ENCODE data around the gene CELF5. TPM values are rescaled to one million over a fixed set of nuclear protein-coding genes. Genes with fewer than 3 reads are reported as not detected.
"Not testable (repeated sequence)": the region's sequence is repeated elsewhere in the genome, so short reads cannot be mapped to it uniquely, and the experiment has no call there.

Gene CELF5
- total RNA-seq, 1 donor from 2014 or later: not detected

- DNase-seq (ENCODE audit: low read depth): no peak
These were observed 18.1 kb upstream of the CELF5 start for GRCh38 chr19:3206216-3206953.

DNA sequence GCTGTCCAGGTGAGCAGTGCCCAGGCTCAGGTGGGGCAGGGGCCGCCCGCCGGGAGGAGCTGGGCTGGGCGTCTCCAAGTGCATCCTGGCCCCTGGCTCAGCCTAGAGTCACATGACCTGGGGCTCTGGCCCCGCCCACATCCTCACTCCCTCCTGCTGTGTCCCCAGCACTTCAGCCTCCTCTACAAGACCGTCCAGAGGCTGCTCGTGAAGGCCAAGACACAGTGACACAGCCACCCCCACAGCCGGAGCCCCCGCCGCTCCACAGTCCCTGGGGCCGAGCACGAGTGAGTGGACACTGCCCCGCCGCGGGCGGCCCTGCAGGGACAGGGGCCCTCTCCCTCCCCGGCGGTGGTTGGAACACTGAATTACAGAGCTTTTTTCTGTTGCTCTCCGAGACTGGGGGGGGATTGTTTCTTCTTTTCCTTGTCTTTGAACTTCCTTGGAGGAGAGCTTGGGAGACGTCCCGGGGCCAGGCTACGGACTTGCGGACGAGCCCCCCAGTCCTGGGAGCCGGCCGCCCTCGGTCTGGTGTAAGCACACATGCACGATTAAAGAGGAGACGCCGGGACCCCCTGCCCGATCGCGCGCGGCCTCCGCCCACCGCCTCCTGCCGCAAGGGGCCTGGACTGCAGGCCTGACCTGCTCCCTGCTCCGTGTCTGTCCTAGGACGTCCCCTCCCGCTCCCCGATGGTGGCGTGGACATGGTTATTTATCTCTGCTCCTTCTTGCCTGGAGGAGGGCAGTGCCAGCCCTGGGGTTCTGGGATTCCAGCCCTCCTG lies 16.8 kb upstream of the CELF5 start:
- no peak for DNase-seq (ENCODE audit: low read depth)

GRCh38 chr19:3208317-3209207 lies 15.9 kb upstream of the CELF5 start:
- DNase-seq (ENCODE audit: low read depth): no peak

GRCh38 chr19:3210347-3211017 lies 14.0 kb upstream of the CELF5 start:
- peak; percentile 33 for DNase-seq (ENCODE audit: low read depth)

DNA sequence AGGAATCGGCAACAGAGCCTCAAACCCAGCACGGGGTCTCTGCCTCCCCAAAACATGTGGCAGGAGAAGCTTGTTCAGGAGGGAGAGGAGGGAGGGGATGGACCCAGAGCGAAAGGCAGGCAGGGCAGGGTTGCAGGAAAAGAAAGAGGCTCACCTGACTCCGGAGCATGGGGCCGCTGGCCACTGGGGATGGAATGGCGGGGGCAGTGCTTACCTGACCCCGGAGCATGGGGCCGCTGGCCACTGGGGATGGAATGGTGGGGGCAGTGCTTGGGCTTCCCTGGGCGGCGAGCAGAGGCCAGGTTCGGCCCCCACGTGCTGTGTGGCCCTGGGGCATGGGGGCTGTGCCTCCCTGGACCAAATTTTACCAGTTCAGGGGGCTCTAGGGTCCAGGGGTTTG lies 13.3 kb upstream of the CELF5 start:
- no peak for DNase-seq (ENCODE audit: low read depth)

DNA sequence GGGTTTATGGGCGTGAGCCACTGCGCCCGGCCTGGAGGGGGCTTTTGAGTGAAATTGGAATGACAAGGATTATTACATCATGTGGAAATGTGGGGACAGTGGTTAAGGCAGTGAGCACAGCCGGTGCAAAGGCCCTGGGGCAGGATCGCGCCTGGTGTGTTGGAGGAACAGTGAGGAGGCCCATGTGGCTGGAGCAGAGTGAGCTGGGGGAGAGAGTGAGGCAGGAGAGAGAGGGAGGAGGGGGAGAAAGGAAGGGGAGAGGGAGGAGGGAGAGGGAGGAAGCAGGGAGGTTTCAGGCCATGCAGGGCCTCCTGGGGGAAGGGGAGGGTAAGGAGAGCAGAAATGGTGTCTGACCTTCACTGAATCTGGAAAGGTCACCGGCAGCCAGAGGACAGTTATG lies 11.3 kb upstream of the CELF5 start:
- no peak for DNase-seq (ENCODE audit: low read depth)

GRCh38 chr19:3216874-3217273 lies 7.6 kb upstream of the CELF5 start:
- no peak for DNase-seq (ENCODE audit: low read depth)

DNA sequence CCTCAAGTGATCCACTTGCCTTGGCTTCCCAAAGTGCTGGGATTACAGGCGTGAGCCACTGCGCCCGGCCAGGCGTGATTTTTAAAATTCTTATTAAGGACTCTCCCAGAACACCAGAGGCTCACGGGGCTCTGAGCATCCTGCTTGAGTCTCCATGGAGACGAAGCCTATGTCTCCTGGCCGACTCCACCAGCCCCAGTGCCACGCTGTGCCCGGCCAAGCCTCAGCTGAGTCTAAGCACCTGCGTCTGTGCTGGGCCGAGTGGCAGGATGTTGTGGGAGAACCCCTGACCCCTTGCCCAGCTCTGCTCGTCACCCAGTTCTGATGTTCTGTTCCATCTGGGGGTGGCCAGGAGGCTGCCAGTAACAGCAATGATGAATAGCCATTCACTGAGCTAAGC lies 3.9 kb upstream of the CELF5 start:
- no peak for DNase-seq (ENCODE audit: low read depth)

- not testable (repeated sequence) for DNase-seq (ENCODE audit: low read depth)
These were observed 2.9 kb upstream of the CELF5 start for GRCh38 chr19:3221576-3221975.

- no peak for DNase-seq (ENCODE audit: low read depth)
These were observed 1.8 kb upstream of the CELF5 start for GRCh38 chr19:3222709-3223108.

- no peak for DNase-seq (ENCODE audit: low read depth)
These were observed 666 bp downstream of the CELF5 start for GRCh38 chr19:3225169-3225485.

GRCh38 chr19:3225677-3226093 lies 1.2 kb downstream of the CELF5 start:
- DNase-seq (ENCODE audit: low read depth): no peak

DNA sequence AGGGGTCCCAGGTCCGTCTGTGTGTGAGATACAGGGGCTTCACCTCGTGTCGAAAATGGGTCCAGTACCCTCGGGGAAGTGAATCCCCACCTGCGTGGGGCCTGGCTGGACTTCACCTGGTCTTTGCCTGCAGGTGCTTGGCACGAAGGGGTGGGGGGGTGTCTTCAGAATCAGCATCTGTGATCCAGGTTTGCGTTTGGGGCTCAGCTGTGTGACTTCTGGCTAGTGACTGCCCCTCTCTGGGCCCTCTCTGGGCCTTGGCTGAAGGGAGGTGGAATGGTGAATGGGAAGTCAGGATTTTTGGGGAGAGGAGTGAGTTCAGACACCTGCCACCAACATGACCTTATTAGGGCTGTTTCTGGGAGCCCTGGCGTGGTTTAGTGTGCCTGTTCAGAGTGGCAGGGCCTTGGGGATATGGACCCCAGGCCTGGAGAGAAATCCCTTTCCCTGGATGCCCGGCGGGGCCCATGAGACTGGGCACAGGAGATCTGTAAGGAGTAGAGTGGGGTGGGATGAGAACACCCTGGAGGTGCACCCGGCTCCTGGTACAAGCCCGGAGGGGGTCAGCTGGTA lies 2.7 kb downstream of the CELF5 start:
- DNase-seq (ENCODE audit: low read depth): no peak

DNA sequence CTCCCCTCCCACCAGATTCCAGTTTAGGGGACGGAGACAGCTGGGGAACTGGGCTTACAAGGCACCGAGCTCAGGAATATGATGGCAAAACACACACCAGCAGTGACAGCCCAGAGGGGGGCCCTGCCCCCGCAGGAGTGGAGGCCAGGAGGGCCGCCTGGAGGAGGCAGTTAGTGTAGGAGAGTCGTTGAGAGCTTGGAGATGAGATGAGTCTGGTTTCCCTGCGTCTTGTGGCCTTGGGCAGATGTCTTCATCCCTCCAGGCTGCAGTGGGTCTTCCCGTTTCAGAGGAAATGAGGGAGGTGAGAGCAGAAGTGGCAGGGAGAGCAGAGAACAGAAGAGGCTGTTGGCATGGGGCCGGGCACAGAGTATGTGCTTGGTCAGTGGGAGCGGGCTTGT lies 4.9 kb downstream of the CELF5 start:
- DNase-seq (ENCODE audit: low read depth): no peak

DNA sequence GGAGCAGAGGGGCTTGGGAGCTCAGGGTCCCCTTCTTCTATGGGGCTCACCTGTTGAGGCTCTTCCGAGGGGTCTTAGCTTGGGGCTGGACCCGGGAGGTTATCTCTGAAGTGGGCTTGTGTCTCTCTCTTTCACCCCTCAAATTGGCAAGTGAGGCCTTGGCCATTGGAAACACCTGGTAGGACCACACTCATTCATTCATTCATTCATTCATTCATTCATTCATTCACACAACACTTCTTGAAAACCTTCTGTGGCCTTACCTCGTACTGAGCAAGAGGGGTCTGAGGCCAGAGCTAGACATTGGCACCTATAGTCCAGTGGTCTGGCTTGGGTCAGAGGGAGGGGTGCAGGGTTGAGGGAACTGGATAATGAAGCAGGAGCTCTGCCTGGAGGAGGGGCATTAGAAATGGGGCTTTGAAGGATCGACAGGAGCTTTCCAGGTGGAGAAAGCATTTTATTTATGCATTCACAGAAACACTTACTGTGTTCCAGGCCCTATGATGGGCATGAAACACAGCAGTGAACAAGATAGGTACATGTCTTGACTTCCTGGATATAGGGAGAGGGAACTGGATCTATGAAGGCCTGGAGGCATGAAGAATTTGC lies 5.5 kb downstream of the CELF5 start:
- DNase-seq (ENCODE audit: low read depth): no peak

GRCh38 chr19:3231288-3231687 lies 6.8 kb downstream of the CELF5 start:
- no peak for DNase-seq (ENCODE audit: low read depth)

DNA sequence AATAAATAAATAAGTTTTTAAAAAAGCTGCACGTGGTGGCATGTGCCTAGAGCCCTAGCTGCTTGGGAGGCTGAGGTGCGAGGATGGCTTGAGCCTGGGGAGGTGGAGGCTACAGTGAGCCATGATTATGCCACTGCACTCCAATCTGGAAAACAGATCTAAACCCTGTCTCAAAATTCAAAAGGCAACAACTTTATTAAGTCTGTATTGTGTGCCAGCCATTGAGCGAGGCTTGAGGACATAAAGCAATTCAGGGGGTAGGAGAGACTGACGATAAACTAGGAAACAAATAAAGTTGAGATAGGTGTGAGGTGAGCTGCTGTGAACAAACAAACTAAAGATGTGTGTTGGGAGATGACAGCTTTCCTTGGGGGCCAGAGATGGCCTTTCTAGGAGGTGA lies 8.7 kb downstream of the CELF5 start:
- no peak for DNase-seq (ENCODE audit: low read depth)

- no peak for DNase-seq (ENCODE audit: low read depth)
These were observed 9.4 kb downstream of the CELF5 start for GRCh38 chr19:3233831-3234230.

DNA sequence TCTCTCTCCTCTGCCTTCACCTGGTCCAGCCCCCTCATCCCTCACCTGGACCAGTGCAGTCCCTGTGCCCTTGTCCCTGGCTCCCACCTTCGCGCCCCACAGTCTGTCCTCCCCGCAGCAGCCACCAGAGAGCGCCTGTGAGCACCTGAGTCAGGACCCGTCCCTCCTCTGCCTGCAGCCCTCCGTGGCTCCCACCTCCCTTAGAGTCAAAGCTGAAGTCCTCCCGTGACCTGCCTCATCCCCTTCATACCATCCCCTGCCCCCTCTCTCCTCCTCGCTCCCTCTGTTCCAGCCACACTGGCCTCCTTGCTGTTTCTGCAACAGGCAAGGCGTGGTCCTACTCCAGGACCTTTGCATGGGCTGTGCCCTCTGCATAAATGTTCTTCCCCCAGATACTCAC lies 10.3 kb downstream of the CELF5 start:
- no peak for DNase-seq (ENCODE audit: low read depth)

- DNase-seq (ENCODE audit: low read depth): not testable (repeated sequence)
These were observed 11.1 kb downstream of the CELF5 start for GRCh38 chr19:3235604-3236003.

GRCh38 chr19:3236272-3236671 lies 11.8 kb downstream of the CELF5 start:
- DNase-seq (ENCODE audit: low read depth): no peak
